HG02852 (cell line): ENCODE data around the gene TMPRSS11E.
"Not testable (repeated sequence)": the region's sequence is repeated elsewhere in the genome, so short reads cannot be mapped to it uniquely, and the experiment has no call there.

Experiments
- ATAC-seq: cut with Tn5 transposase; IDR thresholded peaks from one replicate; pipeline ENCODE4 v1.9.1; 2021; ENCODE audit warnings: mild to moderate bottlenecking, moderate library complexity; ENCODE audit not compliant: unreplicated experiment

The TMPRSS11E gene

GRCh38 chr4:68461790-68462189 lies 14.5 kb downstream of the TMPRSS11E start:
- no peak for ATAC-seq

- no peak for ATAC-seq
These were observed 15.4 kb downstream of the TMPRSS11E start for GRCh38 chr4:68462691-68463090.

- no peak for ATAC-seq
These were observed 16.5 kb downstream of the TMPRSS11E start for GRCh38 chr4:68463796-68464195.

- no peak for ATAC-seq
These were observed 17.8 kb downstream of the TMPRSS11E start for GRCh38 chr4:68465058-68465457.

- no peak for ATAC-seq
These were observed 18.9 kb downstream of the TMPRSS11E start for GRCh38 chr4:68466185-68466584.

- ATAC-seq = no peak
These were observed 19.5 kb downstream of the TMPRSS11E start for GRCh38 chr4:68466751-68467150.

GRCh38 chr4:68469482-68469881 lies 22.2 kb downstream of the TMPRSS11E start:
- ATAC-seq = no peak

- no peak for ATAC-seq
These were observed 28.9 kb downstream of the TMPRSS11E start for GRCh38 chr4:68476191-68476590.

GRCh38 chr4:68489338-68489737 lies 42.1 kb downstream of the TMPRSS11E start:
- ATAC-seq = no peak

- ATAC-seq = no peak
These were observed 43.7 kb downstream of the TMPRSS11E start for GRCh38 chr4:68490826-68491457.

- ATAC-seq = peak; percentile 46
These were observed 47.4 kb downstream of the TMPRSS11E start for GRCh38 chr4:68494688-68495087.

- ATAC-seq = peak; percentile 90
These were observed 51.2 kb downstream of the TMPRSS11E start for GRCh38 chr4:68498413-68499007.

GRCh38 chr4:68499021-68499420 lies 51.8 kb downstream of the TMPRSS11E start:
- ATAC-seq = no peak

GRCh38 chr4:68503462-68503861 lies 56.2 kb downstream of the TMPRSS11E start:
- not testable (repeated sequence) for ATAC-seq

- ATAC-seq = not testable (repeated sequence)
These were observed 57.6 kb downstream of the TMPRSS11E start for GRCh38 chr4:68504836-68505235.

- peak; percentile 88 for ATAC-seq
These were observed 58.2 kb downstream of the TMPRSS11E start for GRCh38 chr4:68505452-68505851.

GRCh38 chr4:68518889-68519288 lies 71.6 kb downstream of the TMPRSS11E start:
- no peak for ATAC-seq

- ATAC-seq = no peak
These were observed 73.7 kb downstream of the TMPRSS11E start for GRCh38 chr4:68520985-68521384.

GRCh38 chr4:68522232-68522631 lies 75.0 kb downstream of the TMPRSS11E start:
- not testable (repeated sequence) for ATAC-seq

- no peak for ATAC-seq
These were observed 88.7 kb downstream of the TMPRSS11E start for GRCh38 chr4:68535974-68536373.

GRCh38 chr4:68536375-68536774 lies 89.1 kb downstream of the TMPRSS11E start:
- no peak for ATAC-seq

- ATAC-seq = not testable (repeated sequence)
These were observed 95.5 kb downstream of the TMPRSS11E start for GRCh38 chr4:68542742-68543141.
